T-cell (primary cell): ENCODE measurements around the gene CDH22. TPM values are rescaled to one million over a fixed set of nuclear protein-coding genes. Genes with fewer than 3 reads are reported as not detected.

ENCODE experiments used
- ATAC-seq, 4 experiments: fragments of 200-7000 bp in 3 of 4; fragments of 150-1000 bp in 1 of 4; cut with Tn5 transposase; replicated peaks in 1 of 4; 1 replicate in 3 of 4; 2 replicates in 1 of 4; pipeline ENCODE4 v1.10.0; 2021; ENCODE audit warnings: moderate library complexity in 3 of 4, mild to moderate bottlenecking in 2 of 4, moderate number of reproducible peaks in 1 of 4
- CTCF ChIA-PET, 2 donors: fragments of 300-600 bp; sonication (Branson Sonifier 250); formaldehyde crosslinking; loops; one replicate each; lab custom pipeline; 2022; ENCODE audit warnings: antibody characterized with exemption in 2 of 2; lab: Charles Lee
- POLR2A ChIA-PET, 2 donors: fragments of 300-600 bp; sonication (Branson Sonifier 250); formaldehyde crosslinking; loops; one replicate each; lab custom pipeline; 2022; ENCODE audit warnings: antibody characterized with exemption in 2 of 2; lab: Charles Lee
- DNase-seq, 35 experiments: peaks; one replicate each; pipeline versions ENCODE4 v3.0.0 to v3.0.0-alpha.2; 2013 to 2023
- H3K27ac ChIP-seq: one replicate; pipeline ENCODE4 v1.5.1; 2013; ENCODE audit warnings: low read length
- H3K27me3 ChIP-seq, 2 experiments: replicated peaks in 1 of 2; 1 replicate in 1 of 2; 2 replicates in 1 of 2; pipeline versions ENCODE4 v1.6.1 to v1.7.0; 2013; ENCODE audit warnings: low read length in 1 of 2, mixed read lengths in 1 of 2; ENCODE audit not compliant: control insufficient read depth in 2 of 2, insufficient read depth in 2 of 2; ENCODE audit errors: extremely low read depth in 1 of 2
- H3K36me3 ChIP-seq, 2 donors: 1 replicate in 1 of 2; 2 replicates in 1 of 2; pipeline versions ENCODE4 v1.6.1 to v1.7.0; 2013; ENCODE audit warnings: low read length in 1 of 2; ENCODE audit not compliant: control insufficient read depth in 2 of 2, insufficient read depth in 1 of 2; ENCODE audit errors: extremely low read depth in 1 of 2
- H3K4me1 ChIP-seq, 2 experiments: 1 replicate in 1 of 2; 2 replicates in 1 of 2; pipeline versions ENCODE4 v1.6.1 to v1.7.0; 2013; ENCODE audit warnings: low read length in 2 of 2, mixed read lengths in 1 of 2; ENCODE audit not compliant: insufficient read depth in 2 of 2, control insufficient read depth in 1 of 2; ENCODE audit errors: extremely low read depth in 1 of 2
- H3K4me3 ChIP-seq, 2 donors: 1 replicate in 1 of 2; 2 replicates in 1 of 2; pipeline versions ENCODE4 v1.5.1 to v1.7.0; 2013; ENCODE audit warnings: mild to moderate bottlenecking in 2 of 2, low read length in 1 of 2, moderate library complexity in 1 of 2; ENCODE audit not compliant: control insufficient read depth in 1 of 2; ENCODE audit errors: extremely low read depth in 1 of 2
- H3K9me3 ChIP-seq: 2 replicates; pipeline ENCODE4 v1.7.0; 2013
- H3K27ac Mint-ChIP-seq, 2 donors: one replicate each; pipeline ENCODE4 v1.8.0; 2020 to 2021; ENCODE audit warnings: mild to moderate bottlenecking in 2 of 2, mixed read lengths in 2 of 2
- H3K27me3 Mint-ChIP-seq, 2 donors: one replicate each; pipeline ENCODE4 v1.8.0; 2021 to 2022; ENCODE audit warnings: mixed read lengths in 2 of 2
- H3K36me3 Mint-ChIP-seq: one replicate; pipeline ENCODE4 v1.8.0; 2021; ENCODE audit warnings: mixed read lengths
- H3K4me1 Mint-ChIP-seq, 3 donors: one replicate each; pipeline ENCODE4 v1.8.0; 2020 to 2022; ENCODE audit warnings: mixed read lengths in 3 of 3, mild to moderate bottlenecking in 1 of 3
- H3K4me3 Mint-ChIP-seq, 3 donors: one replicate each; pipeline ENCODE4 v1.8.0; 2020 to 2022; ENCODE audit warnings: mild to moderate bottlenecking in 3 of 3, mixed read lengths in 3 of 3, moderate library complexity in 3 of 3
- H3K9me3 Mint-ChIP-seq, 3 donors: one replicate each; pipeline ENCODE4 v1.8.0; 2020 to 2022; ENCODE audit warnings: mixed read lengths in 3 of 3
- WGBS: methylation state at CpG from one replicate; pipeline ENCODE4 v1.1.5; 2013; ENCODE audit warnings: missing lambda C conversion rate; ENCODE audit not compliant: insufficient coverage; 5-methylcytosine and 5-hydroxymethylcytosine counted together
- total RNA-seq, 35 experiments: library from RNA in 6 of 35; stranded (reverse) in 6 of 35; fragments of 120-200 nt in 1 of 35; gene quantifications; one replicate each; pipeline versions ENCODE4 v1.2.1 to v1.2.4 and lab custom pipeline; 2013 to 2026

The CDH22 gene
- total RNA-seq, 5 donors from 2014 or later (not counting 1 experiment from before 2014, with no cell fraction given), result not detected

DNA sequence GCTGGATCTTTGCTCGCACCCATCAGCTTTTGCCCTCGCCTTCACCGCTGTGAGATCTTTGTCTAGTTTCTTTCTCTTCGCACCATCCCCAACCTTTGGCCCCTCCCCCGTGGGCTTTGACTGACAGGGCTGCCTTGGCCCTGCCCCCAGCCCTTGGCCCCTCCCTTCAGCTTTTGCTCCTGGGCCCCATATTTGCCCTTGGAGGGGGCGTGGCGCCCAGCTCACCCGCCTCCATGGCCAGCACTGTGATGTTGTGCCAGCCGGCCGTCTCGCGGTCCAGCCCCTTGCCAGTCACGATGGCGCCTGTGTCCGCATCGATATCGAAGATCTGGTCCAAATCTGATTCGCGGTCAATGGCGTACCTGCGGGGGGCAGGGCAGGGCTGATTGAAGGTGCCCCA, 109.1 kb downstream of the CDH22 start:
- no peaks in the 10 kb centered on the region for H3K36me3 ChIP-seq
- H3K4me1 ChIP-seq, result peaks cover 0 to 4% of the 10 kb centered on the region in 2 experiments
- peak in 1 of 4 experiments; percentile 42 for ATAC-seq
- ChIA-PET CTCF (no interaction called here), POLR2A (no interaction called here)
- no peak overlapping the region for H3K27ac ChIP-seq
- Mint-ChIP-seq H3K27me3 (peaks cover 44 to 56% of the 10 kb centered on the region in 2 donors), H3K36me3 (no peaks in the 10 kb centered on the region), H3K4me1 (peaks cover 8 to 21% (median 13%) of the 10 kb centered on the region in 3 donors), H3K27ac (no peak overlapping the region), H3K9me3 (no peaks in the 10 kb centered on the region), H3K4me3 (peak overlapping the region in 1 of 3 donors; percentile 12)
- peak in 5 of 35 experiments; percentile 7 to 22 (median 12) for DNase-seq
- H3K9me3 ChIP-seq, result no peaks in the 10 kb centered on the region
- H3K4me3 ChIP-seq, result no peak overlapping the region
- WGBS, result 24% methylated on average over 20 of the region's 21 CpGs
- H3K27me3 ChIP-seq, result peaks cover 0 to 81% of the 10 kb centered on the region in 2 experiments

DNA sequence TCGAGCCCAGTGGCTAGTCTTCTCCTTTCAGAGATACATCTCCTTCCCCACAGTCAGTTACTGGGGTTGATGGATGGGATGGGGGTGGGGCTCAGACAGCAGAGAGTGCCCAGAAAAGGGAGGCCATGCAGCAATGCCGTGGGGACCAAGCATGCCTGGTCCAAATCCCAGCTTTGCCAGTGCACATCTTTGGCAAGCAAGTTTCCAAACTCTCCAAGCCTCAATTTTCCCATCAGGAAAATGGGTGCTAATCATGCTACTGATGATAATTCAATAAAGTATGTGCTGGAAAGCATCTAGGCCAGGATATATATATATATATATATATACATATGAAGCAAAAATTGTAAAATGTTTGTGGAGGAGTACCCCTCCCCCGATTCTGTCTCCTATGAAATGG, 111.3 kb downstream of the CDH22 start:
- Mint-ChIP-seq H3K4me3 (no peak overlapping the region), H3K27ac (no peak overlapping the region), H3K27me3 (peaks cover 41 to 55% of the 10 kb centered on the region in 2 donors), H3K9me3 (no peaks in the 10 kb centered on the region), H3K36me3 (no peaks in the 10 kb centered on the region), H3K4me1 (peaks cover 0 to 13% (median 5%) of the 10 kb centered on the region in 3 donors)
- ChIA-PET POLR2A (no interaction called here), CTCF (no interaction called here)
- H3K9me3 ChIP-seq, result no peaks in the 10 kb centered on the region
- no CpG with 5 or more reads among the region's 3 CpGs for WGBS
- H3K27ac ChIP-seq, result no peak overlapping the region
- H3K27me3 ChIP-seq, result peaks cover 0 to 73% of the 10 kb centered on the region in 2 experiments
- no peak overlapping the region for H3K4me3 ChIP-seq
- ATAC-seq (no peak), DNase-seq (no peak)
- no peaks in the 10 kb centered on the region for H3K36me3 ChIP-seq
- H3K4me1 ChIP-seq, result no peaks in the 10 kb centered on the region

- no peak for ATAC-seq
- CTCF ChIA-PET, result no interaction called here
- no peaks in the 10 kb centered on the region for H3K9me3 ChIP-seq
- peaks cover 34 to 52% of the 10 kb centered on the region in 2 donors for H3K27me3 Mint-ChIP-seq
- peaks cover 0 to 4% (median 4%) of the 10 kb centered on the region in 3 donors for H3K9me3 Mint-ChIP-seq
- POLR2A ChIA-PET, result no interaction called here
- H3K27ac Mint-ChIP-seq, result no peak overlapping the region
- 77% methylated on average over 10 of the region's 17 CpGs for WGBS
- no peaks in the 10 kb centered on the region for H3K36me3 Mint-ChIP-seq
- H3K4me1 ChIP-seq, result no peaks in the 10 kb centered on the region
- peaks cover 0 to 13% (median 5%) of the 10 kb centered on the region in 3 donors for H3K4me1 Mint-ChIP-seq
- H3K36me3 ChIP-seq, result no peaks in the 10 kb centered on the region
- no peak overlapping the region for H3K4me3 ChIP-seq
- DNase-seq, result no peak
- peaks cover 0 to 66% of the 10 kb centered on the region in 2 experiments for H3K27me3 ChIP-seq
- no peak overlapping the region for H3K27ac ChIP-seq
- no peak overlapping the region for H3K4me3 Mint-ChIP-seq
These were observed 112.8 kb downstream of the CDH22 start for GRCh38 chr20:46195264-46196036.

DNA sequence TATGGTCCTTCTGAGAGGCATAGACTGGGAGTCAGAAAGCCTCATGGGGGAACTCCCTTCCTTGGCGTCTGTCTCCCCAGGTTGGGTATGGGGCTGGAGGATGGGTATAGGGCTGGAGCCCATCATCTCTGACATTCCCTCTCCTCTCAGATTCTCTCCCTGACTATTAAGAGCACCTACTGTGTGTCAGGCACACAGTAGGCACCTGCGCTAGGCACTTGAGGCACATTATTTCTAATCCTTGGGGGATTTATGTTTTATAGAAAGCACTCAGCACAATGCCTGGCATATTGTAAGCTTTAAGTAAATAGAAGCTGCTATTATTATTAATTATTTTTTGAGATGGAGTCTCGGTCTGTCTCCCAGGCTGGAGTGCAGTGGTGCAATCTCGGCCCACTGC, 113.9 kb downstream of the CDH22 start:
- Mint-ChIP-seq H3K4me1 (peaks cover 0 to 11% (median 4%) of the 10 kb centered on the region in 3 donors), H3K36me3 (no peaks in the 10 kb centered on the region), H3K4me3 (no peak overlapping the region), H3K27ac (no peak overlapping the region), H3K9me3 (peaks cover 0 to 4% (median 4%) of the 10 kb centered on the region in 3 donors), H3K27me3 (peaks cover 28 to 46% of the 10 kb centered on the region in 2 donors)
- Histone ChIP-seq H3K4me1 (no peaks in the 10 kb centered on the region), H3K4me3 (no peak overlapping the region), H3K36me3 (no peaks in the 10 kb centered on the region), H3K9me3 (no peaks in the 10 kb centered on the region), H3K27ac (no peak overlapping the region), H3K27me3 (peaks cover 0 to 60% of the 10 kb centered on the region in 2 experiments)
- ATAC-seq (no peak), DNase-seq (no peak)
- POLR2A ChIA-PET, result no interaction called here
- no CpG with 5 or more reads among the region's 4 CpGs for WGBS
- CTCF ChIA-PET, result no interaction called here

GRCh38 chr20:46192376-46192944, 115.8 kb downstream of the CDH22 start:
- CTCF ChIA-PET, result no interaction called here
- Histone ChIP-seq H3K9me3 (no peaks in the 10 kb centered on the region), H3K36me3 (no peaks in the 10 kb centered on the region), H3K4me3 (no peak overlapping the region), H3K4me1 (no peaks in the 10 kb centered on the region), H3K27me3 (peaks cover 0 to 42% of the 10 kb centered on the region in 2 experiments), H3K27ac (no peak overlapping the region)
- POLR2A ChIA-PET, result no interaction called here
- no peaks in the 10 kb centered on the region for H3K36me3 Mint-ChIP-seq
- DNase-seq (no peak), ATAC-seq (no peak)
- peaks cover 0 to 4% (median 4%) of the 10 kb centered on the region in 3 donors for H3K9me3 Mint-ChIP-seq
- WGBS, result no CpG with 5 or more reads among the region's 6 CpGs
- no peak overlapping the region for H3K4me3 Mint-ChIP-seq
- no peaks in the 10 kb centered on the region for H3K4me1 Mint-ChIP-seq
- H3K27ac Mint-ChIP-seq, result no peak overlapping the region
- peaks cover 13 to 35% of the 10 kb centered on the region in 2 donors for H3K27me3 Mint-ChIP-seq

DNA sequence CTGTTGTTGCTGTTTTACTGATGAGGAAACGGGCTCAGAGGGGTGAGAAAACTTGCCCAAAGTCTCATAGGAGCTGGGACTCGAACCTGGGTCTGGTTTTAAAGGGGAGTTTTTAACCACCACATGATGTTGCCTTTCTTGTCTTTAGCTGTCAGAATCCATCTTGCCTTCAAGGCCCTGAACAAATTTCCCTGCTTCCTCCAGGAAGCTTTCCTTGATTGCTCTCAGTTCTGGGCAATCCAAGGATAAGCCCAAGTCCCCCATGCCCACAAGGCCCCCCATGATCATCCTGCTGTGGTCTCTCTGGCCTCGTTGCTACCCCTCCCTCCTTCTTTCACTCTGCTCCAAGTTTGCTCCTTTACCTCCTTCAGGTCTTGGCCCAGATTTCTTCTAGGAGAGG, 116.7 kb downstream of the CDH22 start:
- Histone ChIP-seq H3K36me3 (no peaks in the 10 kb centered on the region), H3K4me1 (no peaks in the 10 kb centered on the region), H3K27me3 (peaks cover 0 to 38% of the 10 kb centered on the region in 2 experiments), H3K9me3 (no peaks in the 10 kb centered on the region), H3K27ac (no peak overlapping the region), H3K4me3 (no peak overlapping the region)
- ATAC-seq (no peak), DNase-seq (no peak)
- H3K27ac Mint-ChIP-seq, result no peak overlapping the region
- H3K4me1 Mint-ChIP-seq, result no peaks in the 10 kb centered on the region
- H3K27me3 Mint-ChIP-seq, result peaks cover 13 to 34% of the 10 kb centered on the region in 2 donors
- ChIA-PET POLR2A (no interaction called here), CTCF (no interaction called here)
- no peaks in the 10 kb centered on the region for H3K36me3 Mint-ChIP-seq
- peaks cover 0 to 7% (median 4%) of the 10 kb centered on the region in 3 donors for H3K9me3 Mint-ChIP-seq
- no peak overlapping the region for H3K4me3 Mint-ChIP-seq
- 41% methylated on average over 2 of the region's 3 CpGs for WGBS
